Stimulated activated CD8-positive, alpha-beta memory T cell treated with anti-CD3 and anti-CD28 coated beads, Interleukin-2, amount 100 ng/mL, for 48 hours (primary cell): ENCODE results near the gene OBSCN.

Experiments
- DNase-seq, 2 donors: peaks; one replicate each; pipeline ENCODE4 v3.0.0-alpha.2; 2020; ENCODE audit warnings: low read depth in 2 of 2

The OBSCN gene

DNA sequence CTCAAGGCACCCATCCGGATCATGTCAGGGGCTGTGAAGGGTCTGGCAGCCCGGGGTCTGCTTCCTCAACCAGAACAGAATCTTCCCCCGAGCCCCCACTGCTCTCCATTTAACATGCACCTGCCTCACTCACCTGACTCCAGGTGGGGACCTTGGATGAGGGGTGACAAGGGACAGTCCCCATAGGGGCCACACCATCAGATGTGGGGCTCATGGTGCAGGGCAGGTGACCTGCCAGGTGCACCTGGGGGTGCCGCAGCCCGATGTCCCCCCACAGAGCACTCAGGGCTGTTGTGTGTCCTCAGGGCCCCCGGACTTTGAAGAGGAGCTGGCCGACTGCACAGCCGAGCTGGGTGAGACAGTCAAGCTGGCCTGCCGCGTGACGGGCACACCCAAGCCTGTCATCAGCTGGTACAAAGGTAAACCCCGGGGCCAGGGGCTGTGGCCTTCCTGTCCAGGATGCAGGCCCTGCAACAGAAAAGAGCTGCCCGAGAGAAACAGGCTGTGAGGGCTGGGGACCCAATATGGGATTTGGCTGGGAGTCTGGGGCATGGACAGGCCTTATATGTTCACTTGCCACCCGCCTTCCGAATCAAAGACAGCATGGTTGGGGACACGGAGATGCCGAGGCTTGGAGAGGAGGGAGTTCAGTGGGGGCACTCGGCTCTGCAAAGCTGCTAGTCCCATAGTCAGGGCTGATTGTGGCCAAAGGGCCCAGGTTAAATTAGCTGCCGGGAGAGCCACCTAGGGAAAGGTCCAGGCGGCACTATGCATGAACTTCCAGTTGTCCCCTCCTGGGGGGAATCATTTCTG, 134.2 kb downstream of the OBSCN start:
- DNase-seq: no peak

DNA sequence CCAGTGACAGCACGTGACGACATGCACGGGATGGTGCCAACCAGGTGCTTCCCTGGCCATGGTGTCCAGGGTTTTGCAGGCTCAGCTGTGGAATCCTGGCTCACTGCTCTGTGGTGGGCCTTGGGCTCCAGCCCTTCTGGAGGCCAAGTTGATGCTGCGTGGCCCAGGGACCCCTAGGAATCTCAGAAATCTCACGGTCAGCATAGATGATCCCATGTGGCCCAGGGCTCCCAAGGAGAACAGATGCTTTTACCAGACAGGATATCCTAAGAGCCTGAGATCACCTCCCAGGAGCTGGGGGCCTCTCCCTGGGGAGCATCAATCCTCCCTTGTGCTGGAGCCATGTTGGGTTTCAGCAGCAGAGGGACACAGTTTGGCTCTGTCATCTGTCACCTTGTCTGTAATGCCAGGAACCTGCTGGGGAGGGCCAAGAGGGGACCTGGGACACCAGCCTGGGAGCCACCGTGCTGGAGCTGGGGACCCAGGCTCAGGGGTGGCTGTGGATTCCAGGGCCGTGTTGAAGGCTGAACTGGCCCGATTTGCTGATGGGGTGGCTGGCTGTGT, 134.9 kb downstream of the OBSCN start:
- no peak for DNase-seq

GRCh38 chr1:228343191-228343661, 135.4 kb downstream of the OBSCN start:
- no peak for DNase-seq

DNA sequence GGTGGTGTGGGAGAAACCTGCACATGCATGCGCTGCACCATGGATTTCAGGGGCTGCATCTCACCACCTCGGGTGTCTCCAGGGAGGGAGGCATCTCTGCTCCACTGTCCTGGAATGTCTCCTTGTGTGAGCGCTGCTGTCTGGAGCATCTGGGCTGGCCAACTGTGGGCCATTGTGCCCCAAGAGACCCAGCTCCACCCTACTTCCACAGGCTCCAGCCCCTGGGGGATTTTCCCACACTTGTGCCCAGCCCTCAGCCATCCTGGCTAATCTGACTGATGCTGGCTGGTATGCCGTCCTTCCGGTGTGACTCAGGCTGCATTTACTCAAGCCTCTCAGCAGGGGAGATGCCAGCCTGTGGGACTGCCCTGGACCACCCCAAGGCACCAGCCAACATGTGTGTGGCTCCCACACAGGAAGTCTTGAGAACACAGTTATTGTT, 136.8 kb downstream of the OBSCN start:
- no peak for DNase-seq

DNA sequence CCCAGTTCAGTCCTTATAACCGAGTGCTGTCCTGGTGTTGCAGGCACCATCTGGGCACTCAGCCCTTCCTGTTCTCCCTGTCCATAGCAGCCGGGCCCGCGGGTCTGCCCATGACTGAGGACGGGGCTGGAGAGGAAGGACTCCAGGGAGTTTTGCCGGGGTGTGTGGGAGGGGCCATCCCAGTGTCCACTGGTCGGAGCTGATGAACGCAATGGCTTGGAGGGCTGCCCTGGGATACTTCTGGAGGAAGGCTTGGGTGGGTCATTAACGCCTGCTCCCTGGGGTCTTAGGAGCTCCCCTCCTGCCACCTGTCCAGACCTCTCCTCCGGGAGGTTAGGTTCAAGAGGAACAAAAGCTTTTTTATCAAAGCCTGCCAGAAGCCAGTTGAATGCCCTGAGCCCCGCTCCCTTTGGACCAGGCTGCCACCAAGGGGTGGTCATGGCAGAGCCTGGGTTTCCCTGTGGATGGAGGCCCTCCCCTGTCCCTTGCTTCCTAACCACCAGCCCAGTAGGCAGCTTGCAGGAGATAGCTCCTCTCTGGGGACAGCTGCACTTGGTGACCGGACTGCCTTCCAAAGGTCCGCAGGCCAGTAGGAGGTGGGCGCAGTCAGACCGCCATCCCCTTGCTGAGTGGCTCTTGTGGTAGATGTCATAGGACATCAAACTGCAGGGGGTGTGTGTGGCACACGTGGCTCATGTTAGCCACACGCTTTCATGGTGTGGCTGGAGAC, 137.5 kb downstream of the OBSCN start:
- no peak for DNase-seq

DNA sequence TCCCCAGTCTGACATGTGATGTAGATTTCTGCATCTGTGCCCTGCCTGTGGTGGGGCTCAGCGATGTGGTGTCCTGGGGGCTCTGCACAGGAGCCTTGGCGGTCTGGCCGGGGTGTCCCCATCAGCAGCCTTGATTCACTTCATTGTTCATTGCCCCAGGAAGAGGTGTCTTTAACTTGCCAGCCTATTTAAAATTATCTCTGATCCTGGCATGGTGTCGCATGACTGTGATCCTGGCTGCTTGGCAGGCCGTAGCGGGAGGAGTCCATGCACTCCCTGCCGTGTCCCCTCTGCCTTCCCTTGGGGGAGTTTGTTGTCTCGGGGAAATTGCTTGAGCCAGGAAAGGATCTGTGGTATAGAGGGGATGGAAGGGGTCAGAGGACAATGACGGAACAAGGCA, 138.9 kb downstream of the OBSCN start:
- DNase-seq: no peak

DNA sequence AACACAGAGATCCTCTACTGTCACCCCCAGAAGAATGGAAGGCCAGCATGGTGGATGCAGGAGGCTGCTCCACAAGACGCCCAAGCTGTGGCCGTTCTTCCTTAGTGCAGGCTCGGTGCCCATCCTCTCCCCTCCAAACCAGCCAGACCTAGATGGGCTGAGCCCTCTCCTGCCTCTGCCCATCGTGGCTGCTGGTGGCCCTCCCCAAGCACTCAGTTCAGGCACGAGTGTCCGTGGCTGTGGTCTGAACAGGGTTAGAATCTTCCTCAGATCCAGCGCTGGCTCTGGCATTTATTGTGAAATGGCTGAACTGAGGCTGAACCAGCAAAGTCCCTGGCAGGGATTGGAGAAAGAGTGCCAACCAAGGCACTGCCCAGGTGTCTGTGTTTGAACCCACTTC, 139.3 kb downstream of the OBSCN start:
- DNase-seq: no peak

DNA sequence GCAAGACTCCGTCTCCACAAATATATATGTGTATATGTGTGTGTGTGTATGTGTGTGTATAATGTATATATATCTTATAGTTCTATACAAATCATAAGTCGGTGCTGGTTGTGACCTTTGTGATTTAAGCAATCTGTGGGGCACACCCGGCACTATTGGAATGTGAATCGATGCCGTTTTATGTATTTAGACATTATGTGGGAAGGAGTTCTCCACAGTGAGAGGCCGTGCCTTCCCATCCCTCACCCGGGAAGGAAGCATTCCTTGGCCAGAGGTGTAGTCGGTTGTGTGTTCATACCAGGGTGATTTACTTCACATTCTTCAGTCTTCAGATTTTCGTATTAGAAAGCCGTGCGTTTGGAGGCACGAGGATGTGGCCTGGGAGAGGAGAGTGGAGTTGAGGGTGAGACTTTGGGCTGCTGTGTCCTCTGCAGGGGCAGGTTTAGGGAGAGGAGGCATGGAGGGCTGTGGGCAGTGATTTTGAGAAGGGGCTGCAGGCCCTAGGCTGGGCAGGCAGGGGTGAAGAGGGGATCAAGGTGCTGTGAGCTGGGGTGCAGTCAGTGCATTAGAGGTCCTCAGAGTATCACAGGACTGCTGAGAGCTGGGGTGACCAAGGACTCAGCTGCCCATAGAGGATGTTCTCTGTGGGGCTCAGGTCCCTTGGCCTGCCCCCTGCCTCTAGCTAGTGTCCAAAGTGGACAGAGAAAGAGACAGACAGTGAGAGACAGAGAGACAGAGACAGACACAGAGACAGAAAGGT, 141.0 kb downstream of the OBSCN start:
- no peak for DNase-seq

- no peak for DNase-seq
Observed at GRCh38 chr1:228349701-228350171, 141.9 kb downstream of the OBSCN start.

- no peak for DNase-seq
Observed at GRCh38 chr1:228350179-228350742, 142.4 kb downstream of the OBSCN start.

DNA sequence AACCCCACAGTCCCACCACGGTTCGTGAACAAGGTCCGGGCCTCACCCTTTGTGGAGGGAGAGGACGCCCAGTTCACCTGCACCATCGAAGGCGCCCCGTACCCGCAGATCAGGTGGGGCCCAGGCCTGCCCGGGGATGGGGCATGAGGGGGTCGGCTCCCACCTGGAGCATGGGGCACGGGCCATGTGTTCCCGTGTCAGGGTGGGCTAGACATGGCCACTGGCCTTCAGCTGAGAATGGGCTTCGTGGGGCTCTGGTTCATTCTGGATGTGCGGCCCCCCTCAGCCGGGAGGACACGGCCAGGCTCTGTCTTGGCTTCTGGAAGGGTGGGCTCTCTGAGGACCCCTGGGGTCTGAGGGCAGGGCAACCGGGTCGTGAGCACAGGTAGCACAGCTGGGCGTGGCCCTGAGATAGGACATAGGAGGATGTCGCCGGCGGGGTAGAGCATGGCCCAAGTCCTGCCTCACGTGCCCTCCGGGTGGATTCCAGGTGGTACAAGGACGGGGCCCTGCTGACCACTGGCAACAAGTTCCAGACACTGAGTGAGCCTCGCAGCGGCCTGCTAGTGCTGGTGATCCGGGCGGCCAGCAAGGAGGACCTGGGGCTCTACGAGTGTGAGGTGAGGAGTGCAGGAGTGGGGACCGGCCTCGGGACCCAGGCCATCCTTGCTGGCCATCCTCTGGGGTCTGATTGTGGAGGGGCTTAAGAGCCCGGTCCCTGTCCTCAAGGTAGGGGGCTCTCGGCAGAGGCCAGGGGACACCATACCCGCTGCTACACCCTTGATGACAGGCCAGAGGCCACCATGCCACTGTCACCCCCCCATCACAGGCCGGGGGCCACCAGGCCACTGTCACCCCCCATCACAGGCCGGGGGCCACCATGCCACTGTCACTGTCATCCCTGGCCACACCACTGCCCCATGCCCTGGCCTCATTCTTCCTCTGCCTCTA, 143.3 kb downstream of the OBSCN start:
- DNase-seq: no peak

DNA sequence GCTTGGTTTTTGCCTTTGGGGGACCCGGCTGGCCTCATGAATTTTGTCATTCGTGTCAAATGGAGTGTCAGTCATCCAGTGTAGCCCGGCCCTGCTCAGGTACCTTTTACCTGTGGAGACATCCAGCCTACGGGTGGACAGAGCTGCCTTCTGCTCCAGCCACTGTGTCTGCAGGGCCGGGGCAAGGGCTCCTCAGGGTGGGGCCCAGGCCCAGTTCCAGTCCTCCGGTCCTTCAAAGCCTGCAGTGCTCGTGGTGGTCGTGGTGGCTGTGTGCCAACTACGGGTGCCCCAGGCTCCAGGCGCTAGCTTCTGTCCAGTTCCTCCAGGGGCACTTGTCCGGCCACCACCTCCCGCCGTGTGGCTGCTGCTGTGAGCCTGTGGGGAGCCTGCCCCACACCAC, 144.0 kb downstream of the OBSCN start:
- DNase-seq: no peak

GRCh38 chr1:228352677-228353481, 145.0 kb downstream of the OBSCN start:
- no peak for DNase-seq

GRCh38 chr1:228353601-228354371, 145.9 kb downstream of the OBSCN start:
- no peak for DNase-seq

GRCh38 chr1:228354390-228355320, 146.8 kb downstream of the OBSCN start:
- no peak for DNase-seq

- no peak for DNase-seq
Observed at GRCh38 chr1:228356897-228357680, 149.2 kb downstream of the OBSCN start.
